GM23338 (cell line): ENCODE measurements around the gene XPA. TPM values are rescaled to one million over a fixed set of nuclear protein-coding genes. Genes with fewer than 3 reads are reported as not detected.

Experiments used
- ATAC-seq: fragments of 200-7000 bp; cut with Tn5 transposase; 3 replicates; pipeline ENCODE4 v1.9.1; 2020
- DNase-seq: peaks from one replicate; pipeline ENCODE4 v3.0.0-alpha.2; 2015; ENCODE audit warnings: low spot score
- H2AFZ ChIP-seq: fragments of 200-600 bp; sonication (generic); 2 replicates; pipeline ENCODE4 v1.8.0; 2016; ENCODE audit warnings: antibody characterized with exemption, mild to moderate bottlenecking, moderate library complexity
- H3F3A ChIP-seq: fragments of 200-600 bp; sonication (generic); replicated peaks from 2 replicates; pipeline ENCODE4 v1.8.0; 2017; ENCODE audit warnings: antibody characterized with exemption, mixed run types, low read depth
- H3K27ac ChIP-seq: fragments of 200-600 bp; sonication (generic); 2 replicates; pipeline ENCODE4 v1.6.1; 2016; ENCODE audit warnings: low read depth
- H3K27me3 ChIP-seq: fragments of 200-600 bp; sonication (generic); 2 replicates; pipeline ENCODE4 v1.8.0; 2016; ENCODE audit warnings: mild to moderate bottlenecking, mixed run types, moderate library complexity; ENCODE audit not compliant: insufficient read depth
- H3K36me3 ChIP-seq: fragments of 200-600 bp; sonication (generic); 2 replicates; pipeline ENCODE4 v1.8.0; 2016; ENCODE audit warnings: mild to moderate bottlenecking; ENCODE audit not compliant: insufficient read depth
- H3K4me1 ChIP-seq: fragments of 200-600 bp; sonication (generic); 2 replicates; pipeline ENCODE4 v1.8.0; 2016; ENCODE audit warnings: mild to moderate bottlenecking, moderate library complexity; ENCODE audit not compliant: insufficient read depth
- H3K4me2 ChIP-seq: fragments of 200-600 bp; sonication (generic); 2 replicates; pipeline ENCODE4 v1.7.1; 2017; ENCODE audit warnings: mixed run types
- H3K4me3 ChIP-seq: fragments of 200-600 bp; sonication (generic); 2 replicates; pipeline ENCODE4 v1.6.1; 2016; ENCODE audit warnings: mixed run types
- H3K79me2 ChIP-seq: fragments of 200-600 bp; sonication (generic); replicated peaks from 2 replicates; pipeline ENCODE4 v1.8.0; 2017; ENCODE audit warnings: mild to moderate bottlenecking; ENCODE audit not compliant: insufficient read depth
- H3K9me2 ChIP-seq: fragments of 200-600 bp; sonication (generic); 2 replicates; pipeline ENCODE4 v1.8.0; 2017; ENCODE audit not compliant: insufficient read depth
- H4K20me1 ChIP-seq: fragments of 200-600 bp; sonication (generic); replicated peaks from 2 replicates; pipeline ENCODE4 v1.8.0; 2017; ENCODE audit warnings: mild to moderate bottlenecking; ENCODE audit not compliant: insufficient read depth
- H3K27ac Mint-ChIP-seq: 2 replicates; pipeline ENCODE4 v1.8.0; 2020; ENCODE audit warnings: inconsistent platforms, mild to moderate bottlenecking, moderate library complexity, mixed read lengths
- H3K27me3 Mint-ChIP-seq: 3 replicates; pipeline ENCODE4 v1.8.0; 2022; ENCODE audit warnings: low read depth, mild to moderate bottlenecking, moderate library complexity, mixed read lengths, inconsistent platforms; ENCODE audit not compliant: insufficient read depth, poor library complexity
- H3K36me3 Mint-ChIP-seq: 3 replicates; pipeline ENCODE4 v1.8.0; 2021; ENCODE audit warnings: low read depth, mild to moderate bottlenecking, inconsistent platforms, moderate library complexity, mixed read lengths
- H3K4me1 Mint-ChIP-seq: 3 replicates; pipeline ENCODE4 v1.8.0; 2020; ENCODE audit warnings: mild to moderate bottlenecking, inconsistent platforms, mixed read lengths
- H3K4me3 Mint-ChIP-seq: 3 replicates; pipeline ENCODE4 v1.8.0; 2021; ENCODE audit warnings: moderate library complexity, mild to moderate bottlenecking, inconsistent platforms, mixed read lengths
- H3K9me3 Mint-ChIP-seq: 3 replicates; pipeline ENCODE4 v1.8.0; 2020; ENCODE audit warnings: moderate library complexity, mild to moderate bottlenecking, inconsistent platforms, mixed read lengths
- ETS1 ChIP-seq: IDR thresholded peaks from 2 replicates; pipeline ENCODE4 v1.6.1; 2016; ENCODE audit warnings: antibody characterized with exemption
- REST ChIP-seq: IDR thresholded peaks from one replicate; pipeline ENCODE4 v1.6.1; 2018; ENCODE audit warnings: antibody characterized with exemption; ENCODE audit not compliant: unreplicated experiment
- STAT1 ChIP-seq: IDR thresholded peaks from one replicate; pipeline ENCODE4 v1.6.1; 2016; ENCODE audit warnings: antibody characterized with exemption; ENCODE audit not compliant: unreplicated experiment
- ZNF331 ChIP-seq: fragments of 250-450 bp; sonication (Bioruptor Pico); IDR thresholded peaks from 2 replicates; pipeline ENCODE4 v1.5.0; 2020; ENCODE audit warnings: low read depth, mild to moderate bottlenecking, moderate library complexity
- ZNF462 ChIP-seq: fragments of 250-450 bp; sonication (Bioruptor Pico); IDR thresholded peaks from 2 replicates; pipeline ENCODE4 v1.5.0; 2020; ENCODE audit warnings: mild to moderate bottlenecking, moderate library complexity
- polyA plus RNA-seq: library from polyadenylated mRNA; unstranded; fragments of >200 nt; fragmentation: Nextera tagmentation; extraction: Ambion mirVana; gene quantifications from 2 replicates; pipeline ENCODE4 v1.2.1, GENCODE V29; 2016
- total RNA-seq: library from RNA; depleted of rRNA; stranded (reverse); fragments of >200 nt; shearing (Covaris generic); gene quantifications from 2 replicates; pipeline ENCODE4 v1.2.3, GENCODE V29; 2014

XPA gene
- total and polyA plus RNA-seq, 2 experiments from 2014 or later: 1.9 to 9.1 TPM

GRCh38 chr9:97675655-97676054 is 21.5 kb downstream of the XPA start (continued):
- no peak for TF ChIP-seq REST
- TF ChIP-seq ETS1: no peak
- TF ChIP-seq ZNF331 (CRISPR knock-in tag): no peak

- Mint-ChIP-seq H3K27ac (no peak overlapping the region), H3K4me3 (no peak overlapping the region), H3K9me3 (no peaks in the 10 kb centered on the region), H3K27me3 (peaks cover 1% of the 10 kb centered on the region), H3K4me1 (no peaks in the 10 kb centered on the region), H3K36me3 (peaks cover 53% of the 10 kb centered on the region)
- Histone ChIP-seq H3K4me2 (no peak overlapping the region), H3K36me3 (peaks cover 35% of the 10 kb centered on the region), H4K20me1 (0 out of 2 replicates have a peak, but pooled peaks cover 2% of the 10 kb centered on the region), H2AFZ (no peak overlapping the region), H3K9me2 (no peaks in the 10 kb centered on the region), H3F3A (no peaks in the 10 kb centered on the region), H3K79me2 (no peaks in the 10 kb centered on the region), H3K27ac (no peak overlapping the region), H3K27me3 (no peaks in the 10 kb centered on the region), H3K4me3 (no peak overlapping the region), H3K4me1 (no peaks in the 10 kb centered on the region)
- ATAC-seq: no peak
- no peak for TF ChIP-seq STAT1
- TF ChIP-seq ZNF462 (CRISPR knock-in tag): no peak
- TF ChIP-seq REST: no peak
- DNase-seq: no peak
Observed at GRCh38 chr9:97673922-97674321, 23.2 kb downstream of the XPA start.
